ENCODE measurements around the gene OPRPN.

Gene OPRPN

GRCh38 chr4:70452946-70453345 lies 55.2 kb downstream of the OPRPN start:
- no peaks in the 10 kb centered on the region for H3K79me2 ChIP-seq (ENCODE audit: insufficient read depth, low read length)
- H3K4me3 ChIP-seq (ENCODE audit: low read depth, low read length, poor library complexity, severe bottlenecking) = no peak overlapping the region
- H4K20me1 ChIP-seq (ENCODE audit: insufficient read depth, low read length) = no peaks in the 10 kb centered on the region
- H3K27me3 ChIP-seq (ENCODE audit: insufficient read depth, low read length) = no peaks in the 10 kb centered on the region
- H3K9me3 ChIP-seq (ENCODE audit: low read length) = no peaks in the 10 kb centered on the region
- no peak overlapping the region for H3K27ac ChIP-seq (ENCODE audit: low read depth, low read length, poor library complexity, severe bottlenecking)
- no peak for TF ChIP-seq EZH2 (IDR thresholded peaks at IDR 0.05; ENCODE audit: borderline replicate concordance, low read length)
- no peak for TF ChIP-seq CTCF (IDR thresholded peaks at IDR 0.05; ENCODE audit: low read length)
- no peaks in the 10 kb centered on the region for H3K36me3 ChIP-seq (ENCODE audit: insufficient read depth, low read length)
- no peaks in the 10 kb centered on the region for H3K4me1 ChIP-seq (ENCODE audit: insufficient read depth, low read length, severe bottlenecking)
- H2AFZ ChIP-seq (ENCODE audit: low read length) = no peak overlapping the region
- H3F3A ChIP-seq (ENCODE audit: insufficient read depth, low read length) = no peaks in the 10 kb centered on the region; the same call in 1 of the 2 replicates
- no peaks in the 10 kb centered on the region for H3K9me2 ChIP-seq (ENCODE audit: low read depth, low read length)
- H3K4me2 ChIP-seq (ENCODE audit: low read length) = no peak overlapping the region
- no peak overlapping the region for H3K9ac ChIP-seq (ENCODE audit: low read length)
